HL-60 (cell line): ENCODE measurements around the gene RALBP1.

ENCODE experiments used
- CTCF ChIP-seq: IDR thresholded peaks from one replicate; pipeline ENCODE4 v1.5.1; 2011; ENCODE audit warnings: low read length, control low read depth, inconsistent platforms; ENCODE audit not compliant: insufficient read depth
- GABPA ChIP-seq: IDR thresholded peaks from 2 replicates; pipeline ENCODE4 v1.6.1; 2012; ENCODE audit warnings: low read depth
- POLR2AphosphoS5 ChIP-seq: IDR thresholded peaks from 2 replicates; pipeline ENCODE4 v1.6.1; 2012; ENCODE audit warnings: low read depth
- REST ChIP-seq: IDR thresholded peaks from 2 replicates; pipeline ENCODE4 v1.6.1; 2012; ENCODE audit warnings: low read depth; ENCODE audit not compliant: insufficient replicate concordance
- SPI1 ChIP-seq: IDR thresholded peaks from 2 replicates; pipeline ENCODE4 v1.6.1; 2012; ENCODE audit warnings: low read depth, mild to moderate bottlenecking, borderline replicate concordance

- TF ChIP-seq CTCF = no peak
- no peak for TF ChIP-seq GABPA
- no peak for TF ChIP-seq POLR2AphosphoS5
- no peak for TF ChIP-seq SPI1
- TF ChIP-seq REST = no peak
Observed at GRCh38 chr18:9586814-9587213, 111.5 kb downstream of the RALBP1 start.
